Testis (tissue), 3 donors: Measurements from ENCODE around the gene GPX5. TPM values are rescaled to one million over a fixed set of nuclear protein-coding genes. Genes with fewer than 3 reads are reported as not detected.

ENCODE experiments used
- DNase-seq: peaks from one replicate; pipeline ENCODE4 v3.0.0-alpha.2; 2019
- H3K27ac ChIP-seq, 2 donors: fragments of 200-600 bp; sonication (generic); one replicate each; pipeline ENCODE4 v1.5.1; 2019
- H3K27me3 ChIP-seq: fragments of 200-600 bp; sonication (generic); one replicate; pipeline ENCODE4 v1.5.1; 2019
- H3K36me3 ChIP-seq: fragments of 200-600 bp; sonication (generic); one replicate; pipeline ENCODE4 v1.5.1; 2017; ENCODE audit warnings: low read depth; ENCODE audit errors: missing control alignments
- H3K4me1 ChIP-seq: fragments of 200-600 bp; sonication (generic); one replicate; pipeline ENCODE4 v1.5.1; 2019
- H3K4me3 ChIP-seq, 2 donors: fragments of 200-600 bp; sonication (generic); one replicate each; pipeline ENCODE4 v1.5.1; 2017 to 2019
- H3K9me3 ChIP-seq: fragments of 200-600 bp; sonication (generic); one replicate; pipeline ENCODE4 v1.5.1; 2017
- POLR2A ChIP-seq: fragments of 450-650 bp; IDR thresholded peaks from one replicate; pipeline ENCODE4 v1.6.1; 2017; ENCODE audit warnings: antibody characterized with exemption, mild to moderate bottlenecking, moderate library complexity
- WGBS, 2 donors: methylation state at CpG; one replicate each; pipeline ENCODE4 v1.1.5; 2018; 5-methylcytosine and 5-hydroxymethylcytosine counted together
- intact Hi-C: fragments of 100-400 bp; cut with DNase I; formaldehyde crosslinking; loops from one replicate; pipeline ENCODE4 v1.15.1; 2023; ENCODE audit warnings: low total_unique reads
- polyA plus RNA-seq: library from polyadenylated mRNA; stranded (reverse); fragments of 350-450 nt; fragmentation: Illumina TruSeq; extraction: RNeasy Lipid Tissue Mini Kit (QIAGEN cat#74804); gene quantifications from one replicate; pipeline ENCODE4 v1.2.3, GENCODE V29; 2014; ENCODE audit warnings: low read depth, low replicate concordance; ENCODE audit not compliant: insufficient read depth
- total RNA-seq, 2 donors: library from RNA; depleted of rRNA; stranded (reverse); fragments of >200 nt; gene quantifications; one replicate each; pipeline ENCODE4 v1.2.3, GENCODE V29; 2016
- TF ChIP-seq, protein P1 (sequence below), 3 experiments: fragments of 450-650 bp in 2 of 3; fragments of 200-600 bp in 1 of 3; sonication (generic) in 1 of 3; IDR thresholded peaks; one replicate each; pipeline ENCODE4 v1.5.1; 2016 to 2019; ENCODE audit warnings: antibody characterized with exemption in 3 of 3, mild to moderate bottlenecking in 2 of 3, moderate library complexity in 1 of 3

The GPX5 gene
- total and polyA plus RNA-seq, 3 donors from 2014 or later, result 1.2 to 8.6 (median 8.1) TPM

- H3K4me1 ChIP-seq, result peaks cover 7% of the 10 kb centered on the region
- no peak for DNase-seq
- H3K36me3 ChIP-seq, result no peaks in the 10 kb centered on the region
- intact Hi-C loops, result no loop called here
- TF ChIP-seq, protein P1, sequence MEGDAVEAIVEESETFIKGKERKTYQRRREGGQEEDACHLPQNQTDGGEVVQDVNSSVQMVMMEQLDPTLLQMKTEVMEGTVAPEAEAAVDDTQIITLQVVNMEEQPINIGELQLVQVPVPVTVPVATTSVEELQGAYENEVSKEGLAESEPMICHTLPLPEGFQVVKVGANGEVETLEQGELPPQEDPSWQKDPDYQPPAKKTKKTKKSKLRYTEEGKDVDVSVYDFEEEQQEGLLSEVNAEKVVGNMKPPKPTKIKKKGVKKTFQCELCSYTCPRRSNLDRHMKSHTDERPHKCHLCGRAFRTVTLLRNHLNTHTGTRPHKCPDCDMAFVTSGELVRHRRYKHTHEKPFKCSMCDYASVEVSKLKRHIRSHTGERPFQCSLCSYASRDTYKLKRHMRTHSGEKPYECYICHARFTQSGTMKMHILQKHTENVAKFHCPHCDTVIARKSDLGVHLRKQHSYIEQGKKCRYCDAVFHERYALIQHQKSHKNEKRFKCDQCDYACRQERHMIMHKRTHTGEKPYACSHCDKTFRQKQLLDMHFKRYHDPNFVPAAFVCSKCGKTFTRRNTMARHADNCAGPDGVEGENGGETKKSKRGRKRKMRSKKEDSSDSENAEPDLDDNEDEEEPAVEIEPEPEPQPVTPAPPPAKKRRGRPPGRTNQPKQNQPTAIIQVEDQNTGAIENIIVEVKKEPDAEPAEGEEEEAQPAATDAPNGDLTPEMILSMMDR (IDR thresholded peaks at IDR 0.05), result no peak
- no peak for TF ChIP-seq POLR2A
- H3K27ac ChIP-seq, result peak overlapping the region; percentile 75 to 89
- no peaks in the 10 kb centered on the region for H3K27me3 ChIP-seq
- peak overlapping the region; percentile 45 to 59 for H3K4me3 ChIP-seq
- H3K9me3 ChIP-seq, result no peaks in the 10 kb centered on the region
- 7 to 10% methylated on average over 23 of the region's 23 CpGs for WGBS, 2 donors
Measured at GRCh38 chr6:28490205-28490890, 35.3 kb upstream of the GPX5 start.

- 19 to 26% methylated on average over 3 of the region's 3 CpGs for WGBS, 2 donors
- no peak overlapping the region for H3K27ac ChIP-seq
- H3K4me3 ChIP-seq, result no peak overlapping the region
- no peaks in the 10 kb centered on the region for H3K27me3 ChIP-seq
- no peaks in the 10 kb centered on the region for H3K36me3 ChIP-seq
- H3K4me1 ChIP-seq, result peaks cover 7% of the 10 kb centered on the region
- DNase-seq, result no peak
- intact Hi-C loops, result no loop called here
- TF ChIP-seq, protein P1 (IDR thresholded peaks at IDR 0.05), result no peak
- no peak for TF ChIP-seq POLR2A
- H3K9me3 ChIP-seq, result no peaks in the 10 kb centered on the region
Measured at GRCh38 chr6:28491984-28492317, 33.7 kb upstream of the GPX5 start.

GRCh38 chr6:28496099-28496779 is 29.4 kb upstream of the GPX5 start:
- H3K9me3 ChIP-seq, result no peaks in the 10 kb centered on the region
- no peaks in the 10 kb centered on the region for H3K36me3 ChIP-seq
- H3K27me3 ChIP-seq, result no peaks in the 10 kb centered on the region
- TF ChIP-seq, protein P1 (IDR thresholded peaks at IDR 0.05), result no peak
- no peak for TF ChIP-seq POLR2A
- no peak for DNase-seq
- 51 to 74% methylated on average over 2 of the region's 2 CpGs for WGBS, 2 donors
- H3K4me1 ChIP-seq, result no peaks in the 10 kb centered on the region
- H3K27ac ChIP-seq, result no peak overlapping the region
- H3K4me3 ChIP-seq, result no peak overlapping the region
- intact Hi-C loops, result no loop called here

GRCh38 chr6:28497306-28497705 is 28.4 kb upstream of the GPX5 start:
- Histone ChIP-seq H3K27me3 (no peaks in the 10 kb centered on the region), H3K4me3 (no peak overlapping the region), H3K36me3 (no peaks in the 10 kb centered on the region), H3K27ac (no peak overlapping the region), H3K4me1 (no peaks in the 10 kb centered on the region), H3K9me3 (no peaks in the 10 kb centered on the region)
- TF ChIP-seq, protein P1 (IDR thresholded peaks at IDR 0.05), result no peak
- no peak for TF ChIP-seq POLR2A
- intact Hi-C loops, result no loop called here
- WGBS, 2 donors, result 61 to 90% methylated on average over 1 of the region's 1 CpG
- no peak for DNase-seq
